Measurements from ENCODE around the gene TMEM52. TPM values are rescaled to one million over a fixed set of nuclear protein-coding genes. Genes with fewer than 3 reads are reported as not detected.

The TMEM52 gene
- total RNA-seq, 1 donor from 2014 or later = 1.4 TPM

- FAIRE-seq = no peak
- no peak overlapping the region for H3K4me3 ChIP-seq (ENCODE audit: insufficient read depth, low read depth, low read length)
- H3K36me3 ChIP-seq (ENCODE audit: insufficient read depth, low read length) = no peaks in the 10 kb centered on the region
- no peaks in the 10 kb centered on the region for H3K9me3 ChIP-seq (ENCODE audit: insufficient read depth, low read depth, low read length)
- no peak overlapping the region for H3K9ac ChIP-seq (ENCODE audit: low read length)
- H2AFZ ChIP-seq (ENCODE audit: low read depth, low read length) = no peak overlapping the region
- H3K27me3 Mint-ChIP-seq (ENCODE audit: low read depth, unreplicated experiment) = peaks cover 26% of the 10 kb centered on the region
- no peaks in the 10 kb centered on the region for H3K27me3 ChIP-seq (ENCODE audit: insufficient read depth, low read length)
- no peaks in the 10 kb centered on the region for H3K36me3 Mint-ChIP-seq (ENCODE audit: low read depth, unreplicated experiment)
- H3K4me1 Mint-ChIP-seq (ENCODE audit: low read depth, unreplicated experiment) = no peaks in the 10 kb centered on the region
- H3K9me3 Mint-ChIP-seq (ENCODE audit: unreplicated experiment) = no peaks in the 10 kb centered on the region
- H3K27ac Mint-ChIP-seq (ENCODE audit: unreplicated experiment) = no peak overlapping the region
- no peak for DNase-seq (ENCODE audit: low read depth)
- H3K4me3 Mint-ChIP-seq (ENCODE audit: unreplicated experiment) = no peak overlapping the region
- no peaks in the 10 kb centered on the region for H4K20me1 ChIP-seq (ENCODE audit: insufficient read depth, low read length)
- no peaks in the 10 kb centered on the region for H3K79me2 ChIP-seq (ENCODE audit: insufficient read depth, low read length)
- peaks cover 6% of the 10 kb centered on the region for H3K4me1 ChIP-seq (ENCODE audit: insufficient read depth, low read length)
- H3K4me2 ChIP-seq (ENCODE audit: low read length) = no peak overlapping the region
- TF ChIP-seq EZH2 (IDR thresholded peaks at IDR 0.05; ENCODE audit: insufficient read depth, low read length) (no peak), CTCF (IDR thresholded peaks at IDR 0.05; ENCODE audit: insufficient read depth, low read depth, low read length) (no peak)
- no peak overlapping the region for H3K27ac ChIP-seq (ENCODE audit: low read depth, low read length)
These were observed 1.6 kb downstream of the TMEM52 start for GRCh38 chr1:1917304-1917976.

GRCh38 chr1:1916851-1917251 is 2.2 kb downstream of the TMEM52 start:
- TF ChIP-seq EZH2 (IDR thresholded peaks at IDR 0.05; ENCODE audit: insufficient read depth, low read length) (no peak), CTCF (IDR thresholded peaks at IDR 0.05; ENCODE audit: insufficient read depth, low read depth, low read length) (no peak)
- Histone ChIP-seq H3K9me3 (ENCODE audit: insufficient read depth, low read depth, low read length) (no peaks in the 10 kb centered on the region), H3K79me2 (ENCODE audit: insufficient read depth, low read length) (no peaks in the 10 kb centered on the region), H4K20me1 (ENCODE audit: insufficient read depth, low read length) (no peaks in the 10 kb centered on the region), H3K36me3 (ENCODE audit: insufficient read depth, low read length) (no peaks in the 10 kb centered on the region), H3K27me3 (ENCODE audit: insufficient read depth, low read length) (no peaks in the 10 kb centered on the region), H3K9ac (ENCODE audit: low read length) (no peak overlapping the region), H2AFZ (ENCODE audit: low read depth, low read length) (no peak overlapping the region), H3K4me3 (ENCODE audit: insufficient read depth, low read depth, low read length) (no peak overlapping the region), H3K4me1 (ENCODE audit: insufficient read depth, low read length) (peaks cover 6% of the 10 kb centered on the region), H3K4me2 (ENCODE audit: low read length) (no peak overlapping the region), H3K27ac (ENCODE audit: low read depth, low read length) (no peak overlapping the region)
- Mint-ChIP-seq H3K27ac (ENCODE audit: unreplicated experiment) (no peak overlapping the region), H3K27me3 (ENCODE audit: low read depth, unreplicated experiment) (peaks cover 26% of the 10 kb centered on the region), H3K9me3 (ENCODE audit: unreplicated experiment) (no peaks in the 10 kb centered on the region), H3K4me3 (ENCODE audit: unreplicated experiment) (no peak overlapping the region), H3K4me1 (ENCODE audit: low read depth, unreplicated experiment) (no peaks in the 10 kb centered on the region), H3K36me3 (ENCODE audit: low read depth, unreplicated experiment) (no peaks in the 10 kb centered on the region)
- FAIRE-seq (no peak), DNase-seq (ENCODE audit: low read depth) (no peak)
